ENCODE results near the gene PIN4. TPM values are rescaled to one million over a fixed set of nuclear protein-coding genes. Genes with fewer than 3 reads are reported as not detected.

The PIN4 gene
- total and polyA plus RNA-seq, 2 of the 8 experiments (the other 6 are each of a cell fraction or from before 2014, with no cell fraction given): 4.8 to 9.4 TPM

- TF ChIP-seq, protein P1, sequence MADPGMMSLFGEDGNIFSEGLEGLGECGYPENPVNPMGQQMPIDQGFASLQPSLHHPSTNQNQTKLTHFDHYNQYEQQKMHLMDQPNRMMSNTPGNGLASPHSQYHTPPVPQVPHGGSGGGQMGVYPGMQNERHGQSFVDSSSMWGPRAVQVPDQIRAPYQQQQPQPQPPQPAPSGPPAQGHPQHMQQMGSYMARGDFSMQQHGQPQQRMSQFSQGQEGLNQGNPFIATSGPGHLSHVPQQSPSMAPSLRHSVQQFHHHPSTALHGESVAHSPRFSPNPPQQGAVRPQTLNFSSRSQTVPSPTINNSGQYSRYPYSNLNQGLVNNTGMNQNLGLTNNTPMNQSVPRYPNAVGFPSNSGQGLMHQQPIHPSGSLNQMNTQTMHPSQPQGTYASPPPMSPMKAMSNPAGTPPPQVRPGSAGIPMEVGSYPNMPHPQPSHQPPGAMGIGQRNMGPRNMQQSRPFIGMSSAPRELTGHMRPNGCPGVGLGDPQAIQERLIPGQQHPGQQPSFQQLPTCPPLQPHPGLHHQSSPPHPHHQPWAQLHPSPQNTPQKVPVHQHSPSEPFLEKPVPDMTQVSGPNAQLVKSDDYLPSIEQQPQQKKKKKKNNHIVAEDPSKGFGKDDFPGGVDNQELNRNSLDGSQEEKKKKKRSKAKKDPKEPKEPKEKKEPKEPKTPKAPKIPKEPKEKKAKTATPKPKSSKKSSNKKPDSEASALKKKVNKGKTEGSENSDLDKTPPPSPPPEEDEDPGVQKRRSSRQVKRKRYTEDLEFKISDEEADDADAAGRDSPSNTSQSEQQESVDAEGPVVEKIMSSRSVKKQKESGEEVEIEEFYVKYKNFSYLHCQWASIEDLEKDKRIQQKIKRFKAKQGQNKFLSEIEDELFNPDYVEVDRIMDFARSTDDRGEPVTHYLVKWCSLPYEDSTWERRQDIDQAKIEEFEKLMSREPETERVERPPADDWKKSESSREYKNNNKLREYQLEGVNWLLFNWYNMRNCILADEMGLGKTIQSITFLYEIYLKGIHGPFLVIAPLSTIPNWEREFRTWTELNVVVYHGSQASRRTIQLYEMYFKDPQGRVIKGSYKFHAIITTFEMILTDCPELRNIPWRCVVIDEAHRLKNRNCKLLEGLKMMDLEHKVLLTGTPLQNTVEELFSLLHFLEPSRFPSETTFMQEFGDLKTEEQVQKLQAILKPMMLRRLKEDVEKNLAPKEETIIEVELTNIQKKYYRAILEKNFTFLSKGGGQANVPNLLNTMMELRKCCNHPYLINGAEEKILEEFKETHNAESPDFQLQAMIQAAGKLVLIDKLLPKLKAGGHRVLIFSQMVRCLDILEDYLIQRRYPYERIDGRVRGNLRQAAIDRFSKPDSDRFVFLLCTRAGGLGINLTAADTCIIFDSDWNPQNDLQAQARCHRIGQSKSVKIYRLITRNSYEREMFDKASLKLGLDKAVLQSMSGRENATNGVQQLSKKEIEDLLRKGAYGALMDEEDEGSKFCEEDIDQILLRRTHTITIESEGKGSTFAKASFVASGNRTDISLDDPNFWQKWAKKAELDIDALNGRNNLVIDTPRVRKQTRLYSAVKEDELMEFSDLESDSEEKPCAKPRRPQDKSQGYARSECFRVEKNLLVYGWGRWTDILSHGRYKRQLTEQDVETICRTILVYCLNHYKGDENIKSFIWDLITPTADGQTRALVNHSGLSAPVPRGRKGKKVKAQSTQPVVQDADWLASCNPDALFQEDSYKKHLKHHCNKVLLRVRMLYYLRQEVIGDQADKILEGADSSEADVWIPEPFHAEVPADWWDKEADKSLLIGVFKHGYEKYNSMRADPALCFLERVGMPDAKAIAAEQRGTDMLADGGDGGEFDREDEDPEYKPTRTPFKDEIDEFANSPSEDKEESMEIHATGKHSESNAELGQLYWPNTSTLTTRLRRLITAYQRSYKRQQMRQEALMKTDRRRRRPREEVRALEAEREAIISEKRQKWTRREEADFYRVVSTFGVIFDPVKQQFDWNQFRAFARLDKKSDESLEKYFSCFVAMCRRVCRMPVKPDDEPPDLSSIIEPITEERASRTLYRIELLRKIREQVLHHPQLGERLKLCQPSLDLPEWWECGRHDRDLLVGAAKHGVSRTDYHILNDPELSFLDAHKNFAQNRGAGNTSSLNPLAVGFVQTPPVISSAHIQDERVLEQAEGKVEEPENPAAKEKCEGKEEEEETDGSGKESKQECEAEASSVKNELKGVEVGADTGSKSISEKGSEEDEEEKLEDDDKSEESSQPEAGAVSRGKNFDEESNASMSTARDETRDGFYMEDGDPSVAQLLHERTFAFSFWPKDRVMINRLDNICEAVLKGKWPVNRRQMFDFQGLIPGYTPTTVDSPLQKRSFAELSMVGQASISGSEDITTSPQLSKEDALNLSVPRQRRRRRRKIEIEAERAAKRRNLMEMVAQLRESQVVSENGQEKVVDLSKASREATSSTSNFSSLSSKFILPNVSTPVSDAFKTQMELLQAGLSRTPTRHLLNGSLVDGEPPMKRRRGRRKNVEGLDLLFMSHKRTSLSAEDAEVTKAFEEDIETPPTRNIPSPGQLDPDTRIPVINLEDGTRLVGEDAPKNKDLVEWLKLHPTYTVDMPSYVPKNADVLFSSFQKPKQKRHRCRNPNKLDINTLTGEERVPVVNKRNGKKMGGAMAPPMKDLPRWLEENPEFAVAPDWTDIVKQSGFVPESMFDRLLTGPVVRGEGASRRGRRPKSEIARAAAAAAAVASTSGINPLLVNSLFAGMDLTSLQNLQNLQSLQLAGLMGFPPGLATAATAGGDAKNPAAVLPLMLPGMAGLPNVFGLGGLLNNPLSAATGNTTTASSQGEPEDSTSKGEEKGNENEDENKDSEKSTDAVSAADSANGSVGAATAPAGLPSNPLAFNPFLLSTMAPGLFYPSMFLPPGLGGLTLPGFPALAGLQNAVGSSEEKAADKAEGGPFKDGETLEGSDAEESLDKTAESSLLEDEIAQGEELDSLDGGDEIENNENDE (IDR thresholded peaks at IDR 0.05; ENCODE audit: insufficient replicate concordance, low read length): no peak
- TF ChIP-seq RBBP5 (IDR thresholded peaks at IDR 0.05; ENCODE audit: borderline replicate concordance, low read depth, low read length): no peak
- TF ChIP-seq, protein P2, sequence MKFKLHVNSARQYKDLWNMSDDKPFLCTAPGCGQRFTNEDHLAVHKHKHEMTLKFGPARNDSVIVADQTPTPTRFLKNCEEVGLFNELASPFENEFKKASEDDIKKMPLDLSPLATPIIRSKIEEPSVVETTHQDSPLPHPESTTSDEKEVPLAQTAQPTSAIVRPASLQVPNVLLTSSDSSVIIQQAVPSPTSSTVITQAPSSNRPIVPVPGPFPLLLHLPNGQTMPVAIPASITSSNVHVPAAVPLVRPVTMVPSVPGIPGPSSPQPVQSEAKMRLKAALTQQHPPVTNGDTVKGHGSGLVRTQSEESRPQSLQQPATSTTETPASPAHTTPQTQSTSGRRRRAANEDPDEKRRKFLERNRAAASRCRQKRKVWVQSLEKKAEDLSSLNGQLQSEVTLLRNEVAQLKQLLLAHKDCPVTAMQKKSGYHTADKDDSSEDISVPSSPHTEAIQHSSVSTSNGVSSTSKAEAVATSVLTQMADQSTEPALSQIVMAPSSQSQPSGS (IDR thresholded peaks at IDR 0.05; ENCODE audit: low read length): no peak
- TF ChIP-seq MAFK (IDR thresholded peaks at IDR 0.05; ENCODE audit: low read depth, low read length): no peak
- TF ChIP-seq TAF7 (optimal IDR thresholded peaks at IDR 0.05; ENCODE audit: borderline replicate concordance, low read depth, low read length): no peak
Observed at GRCh38 chrX:72238183-72238582, 56.6 kb downstream of the PIN4 start (continued).

Data from H1 (cell line).